SK-N-SH (cell line): ENCODE measurements around the gene ZP1.

Experiments used
- POLR2AphosphoS5 ChIP-seq: IDR thresholded peaks from 2 replicates; pipeline ENCODE4 v1.6.1; 2012; ENCODE audit warnings: low read depth, low read length
- TF ChIP-seq, protein P1 (sequence below): fragments of 200-600 bp; sonication (generic); IDR thresholded peaks from 2 replicates; pipeline ENCODE4 v1.6.1; 2017; ENCODE audit warnings: antibody characterized with exemption, mild to moderate bottlenecking, moderate library complexity

GRCh38 chr11:60840470-60841430 is 26.6 kb upstream of the ZP1 start:
- TF ChIP-seq, protein P1, sequence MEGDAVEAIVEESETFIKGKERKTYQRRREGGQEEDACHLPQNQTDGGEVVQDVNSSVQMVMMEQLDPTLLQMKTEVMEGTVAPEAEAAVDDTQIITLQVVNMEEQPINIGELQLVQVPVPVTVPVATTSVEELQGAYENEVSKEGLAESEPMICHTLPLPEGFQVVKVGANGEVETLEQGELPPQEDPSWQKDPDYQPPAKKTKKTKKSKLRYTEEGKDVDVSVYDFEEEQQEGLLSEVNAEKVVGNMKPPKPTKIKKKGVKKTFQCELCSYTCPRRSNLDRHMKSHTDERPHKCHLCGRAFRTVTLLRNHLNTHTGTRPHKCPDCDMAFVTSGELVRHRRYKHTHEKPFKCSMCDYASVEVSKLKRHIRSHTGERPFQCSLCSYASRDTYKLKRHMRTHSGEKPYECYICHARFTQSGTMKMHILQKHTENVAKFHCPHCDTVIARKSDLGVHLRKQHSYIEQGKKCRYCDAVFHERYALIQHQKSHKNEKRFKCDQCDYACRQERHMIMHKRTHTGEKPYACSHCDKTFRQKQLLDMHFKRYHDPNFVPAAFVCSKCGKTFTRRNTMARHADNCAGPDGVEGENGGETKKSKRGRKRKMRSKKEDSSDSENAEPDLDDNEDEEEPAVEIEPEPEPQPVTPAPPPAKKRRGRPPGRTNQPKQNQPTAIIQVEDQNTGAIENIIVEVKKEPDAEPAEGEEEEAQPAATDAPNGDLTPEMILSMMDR = no peak
- no peak for TF ChIP-seq POLR2AphosphoS5
